SK-N-SH treated with all-trans-retinoic acid at 6 μM for 48 hours (cell line): ENCODE results near the gene PPP1CC.

Source experiments
- ARNTL ChIP-seq: fragments of 450-650 bp; formaldehyde crosslinking; IDR thresholded peaks from 2 replicates; pipeline ENCODE4 v1.5.0; 2020; ENCODE audit warnings: low read depth, mild to moderate bottlenecking, moderate library complexity, borderline replicate concordance
- BACH2 ChIP-seq: fragments of 250-450 bp; sonication (Bioruptor Pico); IDR thresholded peaks from 2 replicates; pipeline ENCODE4 v1.9.0; 2021; ENCODE audit warnings: mild to moderate bottlenecking, borderline replicate concordance
- GLIS3 ChIP-seq: fragments of 250-450 bp; sonication (Bioruptor Pico); IDR thresholded peaks from 2 replicates; pipeline ENCODE4 v1.5.0; 2020; ENCODE audit warnings: mild to moderate bottlenecking, moderate library complexity
- OSR1 ChIP-seq: fragments of 250-450 bp; sonication (Bioruptor Pico); IDR thresholded peaks from 2 replicates; pipeline ENCODE4 v1.8.0; 2022; ENCODE audit warnings: moderate library complexity, mild to moderate bottlenecking, inconsistent platforms
- PPARA ChIP-seq: fragments of 250-450 bp; sonication (Bioruptor Pico); IDR thresholded peaks from 2 replicates; pipeline ENCODE4 v1.5.0; 2020; ENCODE audit warnings: mild to moderate bottlenecking, borderline replicate concordance
- RARB ChIP-seq: fragments of 250-450 bp; sonication (Bioruptor Pico); IDR thresholded peaks from 2 replicates; pipeline ENCODE4 v1.8.0; 2021; ENCODE audit warnings: mild to moderate bottlenecking, moderate library complexity
- ZC3H10 ChIP-seq: fragments of 250-450 bp; sonication (Bioruptor Pico); IDR thresholded peaks from 2 replicates; pipeline ENCODE4 v1.5.1; 2021; ENCODE audit warnings: mild to moderate bottlenecking, moderate library complexity
- ZFP3 ChIP-seq: fragments of 250-450 bp; sonication (Bioruptor Pico); IDR thresholded peaks from 2 replicates; pipeline ENCODE4 v1.5.0; 2020; ENCODE audit warnings: mild to moderate bottlenecking, moderate library complexity
- ZFP30 ChIP-seq: fragments of 450-650 bp; formaldehyde crosslinking; IDR thresholded peaks from 2 replicates; pipeline ENCODE4 v1.5.0; 2022; ENCODE audit warnings: mild to moderate bottlenecking, moderate library complexity
- ZNF565 ChIP-seq: fragments of 450-650 bp; formaldehyde crosslinking; conservative IDR thresholded peaks from 2 replicates; pipeline ENCODE4 v1.5.0; 2020; ENCODE audit warnings: low read depth, mild to moderate bottlenecking, moderate library complexity
- ZNF70 ChIP-seq: fragments of 450-650 bp; formaldehyde crosslinking; IDR thresholded peaks from 2 replicates; pipeline ENCODE4 v1.5.0; 2020; ENCODE audit warnings: mild to moderate bottlenecking, moderate library complexity
- TF ChIP-seq, protein P1 (sequence below): fragments of 250-450 bp; sonication (Bioruptor Pico); IDR thresholded peaks from 2 replicates; pipeline ENCODE4 v1.5.1; 2020; ENCODE audit warnings: low read depth, mild to moderate bottlenecking, moderate library complexity

GRCh38 chr12:110785240-110785639 is 42.5 kb upstream of the PPP1CC start:
- TF ChIP-seq GLIS3: no peak
- no peak for TF ChIP-seq BACH2 (CRISPR knock-in tag)
- TF ChIP-seq ZC3H10 (CRISPR knock-in tag): no peak
- no peak for TF ChIP-seq ZNF70
- TF ChIP-seq ZFP3 (CRISPR knock-in tag): no peak
- no peak for TF ChIP-seq ARNTL (CRISPR knock-in tag)
- no peak for TF ChIP-seq PPARA (CRISPR knock-in tag)
- no peak for TF ChIP-seq RARB
- TF ChIP-seq ZNF565: no peak
- no peak for TF ChIP-seq ZFP30
- TF ChIP-seq OSR1 (CRISPR knock-in tag): no peak
- TF ChIP-seq, protein P1, sequence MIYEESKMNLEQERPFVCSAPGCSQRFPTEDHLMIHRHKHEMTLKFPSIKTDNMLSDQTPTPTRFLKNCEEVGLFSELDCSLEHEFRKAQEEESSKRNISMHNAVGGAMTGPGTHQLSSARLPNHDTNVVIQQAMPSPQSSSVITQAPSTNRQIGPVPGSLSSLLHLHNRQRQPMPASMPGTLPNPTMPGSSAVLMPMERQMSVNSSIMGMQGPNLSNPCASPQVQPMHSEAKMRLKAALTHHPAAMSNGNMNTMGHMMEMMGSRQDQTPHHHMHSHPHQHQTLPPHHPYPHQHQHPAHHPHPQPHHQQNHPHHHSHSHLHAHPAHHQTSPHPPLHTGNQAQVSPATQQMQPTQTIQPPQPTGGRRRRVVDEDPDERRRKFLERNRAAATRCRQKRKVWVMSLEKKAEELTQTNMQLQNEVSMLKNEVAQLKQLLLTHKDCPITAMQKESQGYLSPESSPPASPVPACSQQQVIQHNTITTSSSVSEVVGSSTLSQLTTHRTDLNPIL (CRISPR knock-in tag): no peak
